HG03103 (cell line): Measurements from ENCODE around the gene NT5C3B.
"Not testable (repeated sequence)": the region's sequence is repeated elsewhere in the genome, so short reads cannot be mapped to it uniquely, and the experiment has no call there.

Source experiments
- ATAC-seq: cut with Tn5 transposase; IDR thresholded peaks from one replicate; pipeline ENCODE4 v1.9.1; 2021; ENCODE audit warnings: low read depth; ENCODE audit not compliant: unreplicated experiment

Gene NT5C3B

GRCh38 chr17:41844971-41845370 is 8.9 kb upstream of the NT5C3B start:
- no peak for ATAC-seq

- not testable (repeated sequence) for ATAC-seq
These were observed 4.7 kb upstream of the NT5C3B start for GRCh38 chr17:41840781-41841180.

- not testable (repeated sequence) for ATAC-seq
These were observed 3.4 kb upstream of the NT5C3B start for GRCh38 chr17:41839448-41839847.

- no peak for ATAC-seq
These were observed 1.9 kb upstream of the NT5C3B start, which contains the start of gene KLHL10 for GRCh38 chr17:41837761-41838538. Gene KLHL10, plus strand, starts transcription at chr17:41837825. Its CDS starts 108 bp downstream, at chr17:41837933.

- ATAC-seq = no peak
These were observed 641 bp upstream of the NT5C3B start for GRCh38 chr17:41836550-41837196.

GRCh38 chr17:41835214-41835799 is 725 bp downstream of the NT5C3B start:
- no peak for ATAC-seq

- ATAC-seq = not testable (repeated sequence)
These were observed 6.1 kb downstream of the NT5C3B start for GRCh38 chr17:41829961-41830360.

GRCh38 chr17:41825175-41825845 is 10.7 kb downstream of the NT5C3B start:
- ATAC-seq = no peak

GRCh38 chr17:41824086-41824485 is 11.9 kb downstream of the NT5C3B start:
- no peak for ATAC-seq

GRCh38 chr17:41823580-41823979 is 12.5 kb downstream of the NT5C3B start:
- ATAC-seq = no peak

- ATAC-seq = no peak
These were observed 12.9 kb downstream of the NT5C3B start for GRCh38 chr17:41823141-41823524.

- no peak for ATAC-seq
These were observed 13.6 kb downstream of the NT5C3B start for GRCh38 chr17:41822216-41823140.

- no peak for ATAC-seq
These were observed 14.3 kb downstream of the NT5C3B start for GRCh38 chr17:41821776-41822175.

GRCh38 chr17:41818024-41818423 is 18.0 kb downstream of the NT5C3B start:
- ATAC-seq = no peak

- no peak for ATAC-seq
These were observed 19.3 kb downstream of the NT5C3B start for GRCh38 chr17:41816637-41817320.

- ATAC-seq = no peak
These were observed 21.8 kb downstream of the NT5C3B start for GRCh38 chr17:41814195-41814594.

GRCh38 chr17:41813699-41814124 is 22.3 kb downstream of the NT5C3B start:
- ATAC-seq = no peak

GRCh38 chr17:41813152-41813680 is 22.8 kb downstream of the NT5C3B start:
- no peak for ATAC-seq
